BJ (cell line): Measurements from ENCODE around the gene TMEM131. TPM values are rescaled to one million over a fixed set of nuclear protein-coding genes. Genes with fewer than 3 reads are reported as not detected.

Experiments used
- CTCF ChIA-PET: fragments of 350-600 bp; formaldehyde crosslinking; extraction: SDS; loops from one replicate; lab custom pipeline; 2021; ENCODE audit warnings: antibody characterized with exemption, inconsistent platforms; lab: Yijun Ruan, JAX
- POLR2A ChIA-PET: fragments of 300-600 bp; sonication (Branson Sonifier 250); formaldehyde crosslinking; extraction: SDS; loops from one replicate; lab custom pipeline; 2021; ENCODE audit warnings: antibody characterized with exemption; lab: Charles Lee
- DNase-seq: peaks from one replicate; pipeline ENCODE4 v3.0.0-alpha.2; 2011; ENCODE audit warnings: low read depth
- H3K27me3 ChIP-seq: 2 replicates; pipeline ENCODE4 v1.6.0; 2011; ENCODE audit warnings: low read length; ENCODE audit not compliant: control insufficient read depth, insufficient read depth
- H3K36me3 ChIP-seq: 2 replicates; pipeline ENCODE4 v1.5.1; 2011; ENCODE audit warnings: low read length; ENCODE audit not compliant: control insufficient read depth, insufficient read depth
- H3K4me3 ChIP-seq: 2 replicates; pipeline ENCODE4 v1.5.1; 2011; ENCODE audit warnings: low read depth, mild to moderate bottlenecking, control low read depth, low read length
- CTCF ChIP-seq: IDR thresholded peaks from 2 replicates; pipeline ENCODE4 v1.5.1; 2011; ENCODE audit warnings: low read depth, mild to moderate bottlenecking, control low read depth, inconsistent platforms, low read length, moderate library complexity; ENCODE audit not compliant: insufficient read depth
- polyA plus RNA-seq: library from polyadenylated mRNA; depleted of rRNA; stranded (reverse); fragments of >200 nt; gene quantifications from 2 replicates; pipeline ENCODE4 v1.2.3, GENCODE V29; 2011

The TMEM131 gene
- polyA plus RNA-seq, 1 experiment = 11.8 TPM

GRCh38 chr2:97716695-97717612 lies 278.8 kb downstream of the TMEM131 start:
- CTCF ChIA-PET = interaction anchor here (1.0 kb wide), 1 partner anchor 126 kb away, joined by 3 read pairs; no protein-coding TSS in a partner anchor
- TF ChIP-seq CTCF = no peak
- DNase-seq = no peak
- POLR2A ChIA-PET = no interaction called here
- no peaks in the 10 kb centered on the region for H3K27me3 ChIP-seq
- no peaks in the 10 kb centered on the region for H3K36me3 ChIP-seq
- no peak overlapping the region for H3K4me3 ChIP-seq

- no peak for DNase-seq
- no peak overlapping the region for H3K4me3 ChIP-seq
- no peak for TF ChIP-seq CTCF
- ChIA-PET POLR2A (no interaction called here), CTCF (interaction anchor here (0.9 to 2.3 kb wide), 4 partner anchors 8 to 669 kb away, joined by 3 to 5 read pairs (median 3); no protein-coding TSS in a partner anchor)
- H3K27me3 ChIP-seq = no peaks in the 10 kb centered on the region
- H3K36me3 ChIP-seq = no peaks in the 10 kb centered on the region
Observed at GRCh38 chr2:97715951-97716694, 279.6 kb downstream of the TMEM131 start.

- Histone ChIP-seq H3K36me3 (no peaks in the 10 kb centered on the region), H3K27me3 (no peaks in the 10 kb centered on the region), H3K4me3 (no peak overlapping the region)
- no peak for TF ChIP-seq CTCF
- POLR2A ChIA-PET = no interaction called here
- DNase-seq = no peak
- CTCF ChIA-PET = interaction anchor here (0.9 to 2.3 kb wide), 4 partner anchors 9 to 670 kb away, joined by 3 to 5 read pairs (median 4); no protein-coding TSS in a partner anchor
Observed at GRCh38 chr2:97714950-97715652, 280.6 kb downstream of the TMEM131 start.

- no peak overlapping the region for H3K4me3 ChIP-seq
- no peaks in the 10 kb centered on the region for H3K27me3 ChIP-seq
- ChIA-PET CTCF (interaction anchor here (1.5 to 2.3 kb wide), 3 partner anchors 10 to 17 kb away, joined by 5 to 13 read pairs (median 5); no protein-coding TSS in a partner anchor), POLR2A (no interaction called here)
- H3K36me3 ChIP-seq = no peaks in the 10 kb centered on the region
- no peak for TF ChIP-seq CTCF
- DNase-seq = no peak
Observed at GRCh38 chr2:97714084-97714949, 281.4 kb downstream of the TMEM131 start.
